HL-60 (cell line): Measurements from ENCODE around the gene PPP1R3D.

Source experiments
- CTCF ChIP-seq: IDR thresholded peaks from one replicate; pipeline ENCODE4 v1.5.1; 2011; ENCODE audit warnings: low read length, control low read depth, inconsistent platforms; ENCODE audit not compliant: insufficient read depth
- GABPA ChIP-seq: IDR thresholded peaks from 2 replicates; pipeline ENCODE4 v1.6.1; 2012; ENCODE audit warnings: low read depth

- no peak for TF ChIP-seq GABPA
- TF ChIP-seq CTCF: no peak
Observed at GRCh38 chr20:59891581-59891980, 48.5 kb downstream of the PPP1R3D start.
